ENCODE measurements around the gene SHC2. TPM values are rescaled to one million over a fixed set of nuclear protein-coding genes. Genes with fewer than 3 reads are reported as not detected.

The SHC2 gene
- total RNA-seq, 2 donors from 2014 or later, result 119 to 137 TPM

DNA sequence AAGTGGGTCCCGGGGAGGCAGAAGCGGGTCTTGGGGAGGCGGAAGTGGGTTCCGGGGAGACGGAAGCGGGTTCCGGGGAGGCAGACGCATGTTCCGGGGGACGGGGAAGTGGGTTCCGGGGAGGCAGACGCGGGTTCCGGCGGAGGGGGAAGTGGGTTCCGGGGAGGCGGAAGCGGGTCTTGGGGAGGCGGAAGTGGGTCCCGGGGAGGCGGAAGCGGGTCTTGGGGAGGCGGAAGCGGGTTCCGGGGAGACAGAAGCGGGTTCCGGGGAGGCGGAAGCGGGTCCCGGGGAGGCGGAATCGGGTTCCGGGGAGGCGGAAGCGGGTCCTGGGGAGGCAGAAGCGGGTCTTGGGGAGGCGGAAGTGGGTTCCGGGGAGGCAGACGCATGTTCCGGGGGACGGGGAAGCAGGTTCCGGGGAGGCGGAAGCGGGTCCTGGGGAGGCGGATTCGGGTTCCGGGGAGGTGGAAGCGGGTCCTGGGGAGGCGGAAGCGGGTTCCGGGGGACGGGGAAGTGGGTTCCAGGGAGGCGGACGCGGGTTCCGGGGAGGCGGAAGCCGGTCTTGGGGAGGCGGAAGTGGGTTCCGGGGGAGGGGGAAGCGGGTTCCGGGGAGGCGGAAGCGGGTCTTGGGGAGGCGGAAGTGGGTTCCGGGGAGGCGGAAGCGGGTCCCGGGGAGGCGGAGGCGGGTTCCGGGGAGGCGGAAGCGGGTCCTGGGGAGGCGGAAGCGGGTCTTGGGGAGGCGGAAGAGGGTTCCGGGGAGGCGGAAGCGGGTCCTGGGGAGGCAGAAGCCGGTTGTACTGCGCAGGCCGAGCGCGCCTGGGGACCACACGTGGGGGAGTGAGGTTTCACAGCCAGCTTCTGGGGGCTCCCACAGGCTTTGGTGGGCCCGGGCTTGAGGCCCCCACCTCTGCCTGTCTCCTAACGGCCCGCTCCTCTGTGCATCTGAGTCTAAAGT, 2.5 kb downstream of the SHC2 start:
- intact Hi-C loops (cut with DNase I), result no loop called here
- DNase-seq (no peak), ATAC-seq (no peak)
- Histone ChIP-seq H3K4me1 (peaks cover 29% of the 10 kb centered on the region), H3K9me3 (no peaks in the 10 kb centered on the region), H3K27me3 (no peaks in the 10 kb centered on the region), H3K4me3 (no peak overlapping the region), H3K36me3 (replicated peaks in 1 of 2; ENCODE audit: insufficient read depth in 1 of 2, low read depth in 2 of 2) (no peaks in the 10 kb centered on the region), H3K27ac (peak overlapping the region in 1 of 4 donors; percentile 94)
- WGBS, 2 donors, result 90 to 97% methylated on average over 63 to 88 of the region's 89 CpGs
- TF ChIP-seq POLR2A (IDR thresholded peaks at IDR 0.05), result no peak
- TF ChIP-seq, protein P1, sequence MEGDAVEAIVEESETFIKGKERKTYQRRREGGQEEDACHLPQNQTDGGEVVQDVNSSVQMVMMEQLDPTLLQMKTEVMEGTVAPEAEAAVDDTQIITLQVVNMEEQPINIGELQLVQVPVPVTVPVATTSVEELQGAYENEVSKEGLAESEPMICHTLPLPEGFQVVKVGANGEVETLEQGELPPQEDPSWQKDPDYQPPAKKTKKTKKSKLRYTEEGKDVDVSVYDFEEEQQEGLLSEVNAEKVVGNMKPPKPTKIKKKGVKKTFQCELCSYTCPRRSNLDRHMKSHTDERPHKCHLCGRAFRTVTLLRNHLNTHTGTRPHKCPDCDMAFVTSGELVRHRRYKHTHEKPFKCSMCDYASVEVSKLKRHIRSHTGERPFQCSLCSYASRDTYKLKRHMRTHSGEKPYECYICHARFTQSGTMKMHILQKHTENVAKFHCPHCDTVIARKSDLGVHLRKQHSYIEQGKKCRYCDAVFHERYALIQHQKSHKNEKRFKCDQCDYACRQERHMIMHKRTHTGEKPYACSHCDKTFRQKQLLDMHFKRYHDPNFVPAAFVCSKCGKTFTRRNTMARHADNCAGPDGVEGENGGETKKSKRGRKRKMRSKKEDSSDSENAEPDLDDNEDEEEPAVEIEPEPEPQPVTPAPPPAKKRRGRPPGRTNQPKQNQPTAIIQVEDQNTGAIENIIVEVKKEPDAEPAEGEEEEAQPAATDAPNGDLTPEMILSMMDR (IDR thresholded peaks at IDR 0.05), result no peak

DNA sequence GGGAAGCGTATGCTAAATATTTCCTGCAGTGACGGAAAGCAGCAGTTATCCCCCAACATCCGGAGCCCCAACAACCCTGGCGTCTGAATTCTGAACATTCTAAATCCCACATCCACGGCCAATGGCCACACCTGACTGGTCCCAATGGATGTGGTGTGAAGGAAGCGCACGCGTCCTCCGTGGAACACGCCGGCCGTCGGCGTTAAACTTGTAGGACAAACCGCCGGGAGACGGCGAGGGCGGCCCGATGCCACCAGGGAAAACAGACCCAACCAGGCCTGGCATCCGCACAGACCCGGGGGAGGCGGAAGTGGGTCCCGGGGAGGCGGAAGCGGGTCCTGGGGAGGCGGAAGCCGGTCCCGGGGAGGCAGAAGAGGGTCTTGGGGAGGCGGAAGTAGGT, 3.2 kb downstream of the SHC2 start:
- Histone ChIP-seq H3K9me3 (no peaks in the 10 kb centered on the region), H3K27ac (no peak overlapping the region), H3K36me3 (replicated peaks in 1 of 2; ENCODE audit: insufficient read depth in 1 of 2, low read depth in 2 of 2) (no peaks in the 10 kb centered on the region), H3K27me3 (no peaks in the 10 kb centered on the region), H3K4me1 (peaks cover 29% of the 10 kb centered on the region), H3K4me3 (no peak overlapping the region)
- intact Hi-C loops (cut with DNase I), result no loop called here
- 94 to 96% methylated on average over 29 to 30 of the region's 30 CpGs for WGBS, 2 donors
- DNase-seq (no peak), ATAC-seq (no peak)
- TF ChIP-seq, protein P1 (IDR thresholded peaks at IDR 0.05), result no peak
- no peak for TF ChIP-seq POLR2A (IDR thresholded peaks at IDR 0.05)

DNA sequence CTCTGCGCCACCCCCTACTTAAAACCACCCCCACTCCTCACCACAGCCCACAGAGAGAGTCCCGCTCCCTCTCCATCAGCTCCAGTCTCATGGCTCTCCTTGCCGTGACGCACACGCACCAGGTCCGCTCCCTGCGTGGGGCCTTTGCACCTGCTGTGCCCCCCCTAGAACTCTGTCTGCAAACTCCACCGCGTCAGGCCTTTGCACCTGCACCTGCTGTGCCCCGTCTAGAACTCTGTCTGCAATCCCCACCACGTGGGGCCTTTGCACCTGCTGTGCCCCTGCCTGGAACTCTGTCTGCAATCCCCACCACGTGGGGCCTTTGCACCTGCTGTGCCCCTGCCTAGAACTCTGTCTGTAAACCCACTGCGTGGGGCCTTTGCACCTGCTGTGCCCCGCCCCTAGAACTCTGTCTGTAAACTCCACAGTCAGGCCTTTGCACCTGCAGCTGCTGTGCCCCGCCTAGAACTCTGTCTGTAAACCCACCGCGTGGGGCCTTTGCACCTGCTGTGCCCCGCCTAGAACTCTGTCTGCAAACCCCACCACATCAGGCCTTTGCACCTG, 4.2 kb downstream of the SHC2 start:
- Histone ChIP-seq H3K4me3 (no peak overlapping the region), H3K27me3 (no peaks in the 10 kb centered on the region), H3K4me1 (peaks cover 25% of the 10 kb centered on the region), H3K27ac (no peak overlapping the region), H3K36me3 (replicated peaks in 1 of 2; ENCODE audit: insufficient read depth in 1 of 2, low read depth in 2 of 2) (no peaks in the 10 kb centered on the region), H3K9me3 (no peaks in the 10 kb centered on the region)
- no peak for ATAC-seq
- no peak for DNase-seq
- 86 to 93% methylated on average over 17 to 18 of the region's 18 CpGs for WGBS, 2 donors
- intact Hi-C loops (cut with DNase I), result no loop called here
- TF ChIP-seq, protein P1 (IDR thresholded peaks at IDR 0.05), result no peak
- TF ChIP-seq POLR2A (IDR thresholded peaks at IDR 0.05), result no peak

DNA sequence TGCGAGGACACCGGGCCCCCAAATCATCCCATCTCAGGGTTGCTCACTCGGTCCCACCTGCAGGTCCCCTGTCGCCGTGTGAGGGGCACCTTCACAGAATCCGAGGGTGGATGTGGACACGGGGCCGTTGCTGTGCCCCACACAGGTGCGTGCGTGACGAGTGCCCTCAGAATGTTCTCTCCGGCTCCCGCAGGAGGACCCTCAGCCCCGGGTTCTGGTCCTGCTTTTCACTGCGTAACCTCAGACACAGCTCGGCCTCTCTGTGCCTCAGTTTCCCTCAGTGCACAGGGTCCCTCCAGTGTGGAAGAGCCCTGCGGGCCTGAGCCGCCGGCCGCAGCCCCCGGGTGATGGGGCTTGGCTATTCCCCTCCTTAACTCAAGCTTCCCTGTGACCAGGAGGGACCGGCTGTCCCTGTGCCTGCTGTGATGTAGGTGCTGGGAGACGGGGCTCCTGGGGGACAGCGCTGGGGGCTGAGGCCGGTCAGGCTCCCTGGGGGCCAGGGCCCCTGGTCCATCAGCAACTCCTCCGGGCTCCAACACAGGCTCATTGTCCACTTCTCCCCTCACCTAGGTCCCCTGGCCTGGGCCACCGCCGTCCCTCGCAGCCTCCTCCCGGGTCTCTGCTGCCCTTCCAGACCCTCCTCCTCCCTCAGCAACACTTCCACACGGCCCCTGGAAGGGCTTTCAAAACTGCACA, 4.8 kb downstream of the SHC2 start:
- Histone ChIP-seq H3K4me3 (no peak overlapping the region), H3K9me3 (no peaks in the 10 kb centered on the region), H3K27ac (no peak overlapping the region), H3K4me1 (peaks cover 25% of the 10 kb centered on the region), H3K27me3 (no peaks in the 10 kb centered on the region), H3K36me3 (replicated peaks in 1 of 2; ENCODE audit: insufficient read depth in 1 of 2, low read depth in 2 of 2) (no peaks in the 10 kb centered on the region)
- no peak for TF ChIP-seq POLR2A (IDR thresholded peaks at IDR 0.05)
- TF ChIP-seq, protein P1 (IDR thresholded peaks at IDR 0.05), result no peak
- no peak for DNase-seq
- ATAC-seq, result no peak
- WGBS, 2 donors, result 89 to 92% methylated on average over 8 to 28 of the region's 31 CpGs
- intact Hi-C loops (cut with DNase I), result no loop called here

Data from body of pancreas (tissue), 4 donors.